Hepatocyte (in vitro differentiated cells): ENCODE results near the gene ACP6. TPM values are rescaled to one million over a fixed set of nuclear protein-coding genes. Genes with fewer than 3 reads are reported as not detected.

ENCODE experiments used
- DNase-seq: peaks from one replicate; pipeline ENCODE4 v3.0.0-alpha.2; 2016; ENCODE audit warnings: low spot score
- H2AFZ ChIP-seq: fragments of 200-600 bp; sonication (generic); 2 replicates; pipeline ENCODE4 v1.6.0; 2016; ENCODE audit warnings: antibody characterized with exemption, mild to moderate bottlenecking
- H3K27ac ChIP-seq: fragments of 200-600 bp; sonication (generic); 2 replicates; pipeline ENCODE4 v1.5.1; 2016; ENCODE audit warnings: mild to moderate bottlenecking
- H3K27me3 ChIP-seq: fragments of 200-600 bp; sonication (generic); 2 replicates; pipeline ENCODE4 v1.6.1; 2016
- H3K36me3 ChIP-seq: fragments of 200-600 bp; sonication (generic); replicated peaks from 2 replicates; pipeline ENCODE4 v1.5.1; 2016; ENCODE audit warnings: low read depth; ENCODE audit not compliant: insufficient read depth
- H3K4me1 ChIP-seq: fragments of 200-600 bp; sonication (generic); 2 replicates; pipeline ENCODE4 v1.5.1; 2016; ENCODE audit warnings: mild to moderate bottlenecking, moderate library complexity; ENCODE audit not compliant: insufficient read depth
- H3K4me2 ChIP-seq: fragments of 200-600 bp; sonication (generic); 2 replicates; pipeline ENCODE4 v1.6.0; 2016
- H3K4me3 ChIP-seq: fragments of 200-600 bp; sonication (generic); 2 replicates; pipeline ENCODE4 v1.5.1; 2016; ENCODE audit warnings: mild to moderate bottlenecking
- H3K79me2 ChIP-seq: fragments of 200-600 bp; sonication (generic); 2 replicates; pipeline ENCODE4 v1.6.0; 2017; ENCODE audit warnings: mild to moderate bottlenecking
- H3K9me2 ChIP-seq: fragments of 200-600 bp; sonication (generic); replicated peaks from 2 replicates; pipeline ENCODE4 v1.6.0; 2017; ENCODE audit warnings: mild to moderate bottlenecking; ENCODE audit not compliant: insufficient read depth
- H3K9me3 ChIP-seq: fragments of 200-600 bp; sonication (generic); 2 replicates; pipeline ENCODE4 v1.5.1; 2016; ENCODE audit warnings: low read depth, mild to moderate bottlenecking
- H4K20me1 ChIP-seq: fragments of 200-600 bp; sonication (generic); 2 replicates; pipeline ENCODE4 v1.6.0; 2016; ENCODE audit warnings: mild to moderate bottlenecking; ENCODE audit not compliant: insufficient read depth, poor library complexity, severe bottlenecking
- CTCF ChIP-seq: fragments of 200-600 bp; sonication (generic); IDR thresholded peaks from 2 replicates; pipeline ENCODE4 v1.5.1; 2016; ENCODE audit warnings: antibody characterized with exemption, mild to moderate bottlenecking; ENCODE audit not compliant: poor library complexity
- EZH2 ChIP-seq: fragments of 200-600 bp; sonication (generic); IDR thresholded peaks from 2 replicates; pipeline ENCODE4 v1.6.1; 2016; ENCODE audit warnings: antibody characterized with exemption, mild to moderate bottlenecking, borderline replicate concordance
- EZH2phosphoT487 ChIP-seq: fragments of 200-600 bp; sonication (generic); IDR thresholded peaks from one replicate; pipeline ENCODE4 v1.6.1; 2018; ENCODE audit warnings: antibody characterized with exemption, mild to moderate bottlenecking, low read depth, moderate library complexity; ENCODE audit not compliant: unreplicated experiment, severe bottlenecking
- WGBS: methylation state at CpG from one replicate; pipeline ENCODE4 v1.1.6; 2016; ENCODE audit warnings: low lambda C conversion rate; ENCODE audit errors: missing lambda C conversion rate; 5-methylcytosine and 5-hydroxymethylcytosine counted together
- polyA plus RNA-seq: library from polyadenylated mRNA; unstranded; fragments of >200 nt; fragmentation: Nextera tagmentation; extraction: Ambion mirVana; gene quantifications from 2 replicates; pipeline ENCODE4 v1.2.1, GENCODE V29; 2016
- total RNA-seq: library from RNA; depleted of rRNA; stranded (reverse); fragments of >200 nt; gene quantifications from 2 replicates; pipeline ENCODE4 v1.2.3, GENCODE V29; 2014

Gene ACP6
- total and polyA plus RNA-seq, 2 experiments from 2014 or later: 16.8 to 29.9 TPM

GRCh38 chr1:147630022-147630421 lies 40.3 kb downstream of the ACP6 start:
- no peak overlapping the region for H3K4me3 ChIP-seq
- H3K9me2 ChIP-seq: no peaks in the 10 kb centered on the region
- no peaks in the 10 kb centered on the region for H3K79me2 ChIP-seq
- TF ChIP-seq EZH2: no peak
- TF ChIP-seq CTCF: no peak
- TF ChIP-seq EZH2phosphoT487: no peak
- no peaks in the 10 kb centered on the region for H3K9me3 ChIP-seq
- 80% methylated on average over 6 of the region's 6 CpGs for WGBS
- no peak overlapping the region for H3K4me2 ChIP-seq
- no peak overlapping the region for H2AFZ ChIP-seq
- H4K20me1 ChIP-seq: no peaks in the 10 kb centered on the region
- no peak overlapping the region for H3K27ac ChIP-seq
- DNase-seq: no peak
- no peaks in the 10 kb centered on the region for H3K27me3 ChIP-seq
- H3K36me3 ChIP-seq: no peaks in the 10 kb centered on the region
- peaks cover 10% of the 10 kb centered on the region for H3K4me1 ChIP-seq

GRCh38 chr1:147628441-147628840 lies 41.9 kb downstream of the ACP6 start:
- WGBS: 93% methylated on average over 5 of the region's 5 CpGs
- H3K36me3 ChIP-seq: no peaks in the 10 kb centered on the region
- no peak overlapping the region for H3K27ac ChIP-seq
- no peaks in the 10 kb centered on the region for H3K79me2 ChIP-seq
- DNase-seq: no peak
- no peak overlapping the region for H2AFZ ChIP-seq
- H3K4me2 ChIP-seq: no peak overlapping the region
- no peak overlapping the region for H3K4me3 ChIP-seq
- H3K9me2 ChIP-seq: no peaks in the 10 kb centered on the region
- TF ChIP-seq EZH2: no peak
- no peak for TF ChIP-seq CTCF
- TF ChIP-seq EZH2phosphoT487: no peak
- no peaks in the 10 kb centered on the region for H4K20me1 ChIP-seq
- H3K9me3 ChIP-seq: no peaks in the 10 kb centered on the region
- H3K27me3 ChIP-seq: no peaks in the 10 kb centered on the region
- H3K4me1 ChIP-seq: peaks cover 15% of the 10 kb centered on the region

GRCh38 chr1:147627435-147628110 lies 42.8 kb downstream of the ACP6 start:
- peak overlapping the region; percentile 67 for H3K27ac ChIP-seq

More at GRCh38 chr1:147627435-147628110, 42.8 kb downstream of the ACP6 start:
- no peaks in the 10 kb centered on the region for H3K36me3 ChIP-seq
- no peaks in the 10 kb centered on the region for H3K9me2 ChIP-seq
- H4K20me1 ChIP-seq: no peaks in the 10 kb centered on the region
- TF ChIP-seq EZH2phosphoT487 (no peak), CTCF (peak; percentile 72), EZH2 (no peak)
- no peaks in the 10 kb centered on the region for H3K79me2 ChIP-seq
- WGBS: 29% methylated on average over 3 of the region's 3 CpGs
- H3K4me2 ChIP-seq: peak overlapping the region; percentile 63
- peak; percentile 70 for DNase-seq
- no peak overlapping the region for H2AFZ ChIP-seq
- H3K4me1 ChIP-seq: peaks cover 15% of the 10 kb centered on the region
- no peaks in the 10 kb centered on the region for H3K27me3 ChIP-seq
- no peaks in the 10 kb centered on the region for H3K9me3 ChIP-seq
- no peak overlapping the region for H3K4me3 ChIP-seq
